ENCODE results near the gene RCVRN.

Gene RCVRN

DNA sequence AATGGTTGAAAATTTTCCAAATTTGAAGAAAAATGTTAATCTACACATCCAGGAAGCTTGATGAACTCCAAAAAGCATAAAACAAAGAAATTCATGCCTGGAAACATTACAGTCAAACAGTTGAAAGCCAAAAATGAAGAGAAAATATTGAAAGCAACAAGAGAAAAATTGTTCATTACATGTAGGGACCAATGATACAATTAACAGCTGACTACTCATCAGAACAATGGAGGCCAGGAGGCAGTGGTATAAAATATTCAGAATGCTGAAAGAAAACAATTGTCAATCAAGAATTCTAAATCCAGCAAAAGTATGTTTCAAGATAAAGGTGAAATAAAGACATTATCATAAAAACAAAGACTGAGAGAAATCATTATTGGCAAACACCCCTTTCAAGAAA is 21.6 kb downstream of the RCVRN start:
- TF ChIP-seq, protein P1, sequence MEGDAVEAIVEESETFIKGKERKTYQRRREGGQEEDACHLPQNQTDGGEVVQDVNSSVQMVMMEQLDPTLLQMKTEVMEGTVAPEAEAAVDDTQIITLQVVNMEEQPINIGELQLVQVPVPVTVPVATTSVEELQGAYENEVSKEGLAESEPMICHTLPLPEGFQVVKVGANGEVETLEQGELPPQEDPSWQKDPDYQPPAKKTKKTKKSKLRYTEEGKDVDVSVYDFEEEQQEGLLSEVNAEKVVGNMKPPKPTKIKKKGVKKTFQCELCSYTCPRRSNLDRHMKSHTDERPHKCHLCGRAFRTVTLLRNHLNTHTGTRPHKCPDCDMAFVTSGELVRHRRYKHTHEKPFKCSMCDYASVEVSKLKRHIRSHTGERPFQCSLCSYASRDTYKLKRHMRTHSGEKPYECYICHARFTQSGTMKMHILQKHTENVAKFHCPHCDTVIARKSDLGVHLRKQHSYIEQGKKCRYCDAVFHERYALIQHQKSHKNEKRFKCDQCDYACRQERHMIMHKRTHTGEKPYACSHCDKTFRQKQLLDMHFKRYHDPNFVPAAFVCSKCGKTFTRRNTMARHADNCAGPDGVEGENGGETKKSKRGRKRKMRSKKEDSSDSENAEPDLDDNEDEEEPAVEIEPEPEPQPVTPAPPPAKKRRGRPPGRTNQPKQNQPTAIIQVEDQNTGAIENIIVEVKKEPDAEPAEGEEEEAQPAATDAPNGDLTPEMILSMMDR (IDR thresholded peaks at IDR 0.05; ENCODE audit: borderline replicate concordance, control extremely low read depth, extremely low read depth, insufficient read depth, missing control alignments), result no peak

GRCh38 chr17:9880582-9880999 is 24.5 kb downstream of the RCVRN start:
- in situ Hi-C loops (cut with MboI; ENCODE audit: low sequenced_read_pairs, unreplicated experiment), result no loop called here
- TF ChIP-seq, protein P1 (IDR thresholded peaks at IDR 0.05; ENCODE audit: borderline replicate concordance, control extremely low read depth, extremely low read depth, insufficient read depth, missing control alignments), result no peak

More for the DNA sequence above, 21.6 kb downstream of the RCVRN start:
- DNase-seq (ENCODE audit: low spot score), result no peak
- in situ Hi-C loops (cut with MboI; ENCODE audit: low sequenced_read_pairs, unreplicated experiment), result no loop called here

GRCh38 chr17:9878786-9879525 is 26.1 kb downstream of the RCVRN start:
- DNase-seq (ENCODE audit: low spot score), result no peak
- TF ChIP-seq, protein P1 (IDR thresholded peaks at IDR 0.05; ENCODE audit: borderline replicate concordance, control extremely low read depth, extremely low read depth, insufficient read depth, missing control alignments), result no peak
- in situ Hi-C loops (cut with MboI; ENCODE audit: low sequenced_read_pairs, unreplicated experiment), result no loop called here

More at GRCh38 chr17:9880582-9880999, 24.5 kb downstream of the RCVRN start:
- DNase-seq (ENCODE audit: low spot score), result no peak

- in situ Hi-C loops (cut with MboI; ENCODE audit: low sequenced_read_pairs, unreplicated experiment), result no loop called here
- DNase-seq (ENCODE audit: low spot score), result no peak
- TF ChIP-seq, protein P1 (IDR thresholded peaks at IDR 0.05; ENCODE audit: borderline replicate concordance, control extremely low read depth, extremely low read depth, insufficient read depth, missing control alignments), result no peak
These were observed 26.7 kb downstream of the RCVRN start for GRCh38 chr17:9878356-9878755.

GRCh38 chr17:9875441-9875840 is 29.6 kb downstream of the RCVRN start:
- DNase-seq (ENCODE audit: low spot score), result no peak
- in situ Hi-C loops (cut with MboI; ENCODE audit: low sequenced_read_pairs, unreplicated experiment), result no loop called here
- TF ChIP-seq, protein P1 (IDR thresholded peaks at IDR 0.05; ENCODE audit: borderline replicate concordance, control extremely low read depth, extremely low read depth, insufficient read depth, missing control alignments), result no peak

- DNase-seq (ENCODE audit: low spot score), result no peak
- TF ChIP-seq, protein P1 (IDR thresholded peaks at IDR 0.05; ENCODE audit: borderline replicate concordance, control extremely low read depth, extremely low read depth, insufficient read depth, missing control alignments), result no peak
- in situ Hi-C loops (cut with MboI; ENCODE audit: low sequenced_read_pairs, unreplicated experiment), result no loop called here
These were observed 30.3 kb downstream of the RCVRN start for GRCh38 chr17:9874722-9875121.

All from GM13976 (cell line).